ENCODE measurements around the gene MTHFD1.

Gene MTHFD1

DNA sequence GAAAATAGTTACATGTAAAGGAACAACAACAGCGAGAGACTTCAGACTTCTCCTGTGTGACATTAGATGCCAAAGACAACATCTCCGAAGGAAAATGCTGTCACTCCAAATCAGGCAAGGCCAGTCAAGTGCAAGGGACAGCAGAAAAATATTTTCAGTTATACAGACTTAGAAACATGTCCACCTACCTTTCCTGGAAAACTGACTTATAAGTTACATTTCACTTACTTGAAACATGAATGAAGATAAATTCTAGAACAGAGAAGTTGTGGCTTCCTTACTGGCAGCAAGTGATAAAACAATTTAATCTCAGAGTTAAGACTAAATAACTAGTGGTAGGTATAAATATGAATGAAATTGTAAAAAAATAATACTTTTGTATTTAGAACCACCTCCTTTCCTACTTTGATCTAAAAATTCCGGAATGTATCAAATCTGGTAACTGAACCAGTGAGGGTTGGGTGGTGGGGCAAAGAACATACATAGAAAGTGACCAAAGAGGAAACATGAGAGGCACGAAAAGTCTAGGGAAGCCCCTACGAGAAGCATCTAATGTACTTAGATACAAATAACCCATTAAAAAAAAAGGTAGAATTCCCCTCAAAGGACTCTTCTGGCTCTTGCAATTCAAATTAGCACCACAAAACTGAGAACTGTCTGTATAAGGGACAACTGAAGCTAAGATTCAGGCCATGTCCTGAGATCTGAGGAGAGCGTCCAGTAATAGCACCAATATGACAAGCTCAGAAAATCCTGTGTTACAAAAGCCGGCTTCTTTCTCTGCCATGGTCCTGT is 21.2 kb downstream of the MTHFD1 start:
- DNase-seq = no peak

GRCh38 chr14:64410084-64410774 is 22.1 kb downstream of the MTHFD1 start:
- no peak for DNase-seq

GRCh38 chr14:64411001-64411400 is 22.8 kb downstream of the MTHFD1 start:
- no peak for DNase-seq

DNA sequence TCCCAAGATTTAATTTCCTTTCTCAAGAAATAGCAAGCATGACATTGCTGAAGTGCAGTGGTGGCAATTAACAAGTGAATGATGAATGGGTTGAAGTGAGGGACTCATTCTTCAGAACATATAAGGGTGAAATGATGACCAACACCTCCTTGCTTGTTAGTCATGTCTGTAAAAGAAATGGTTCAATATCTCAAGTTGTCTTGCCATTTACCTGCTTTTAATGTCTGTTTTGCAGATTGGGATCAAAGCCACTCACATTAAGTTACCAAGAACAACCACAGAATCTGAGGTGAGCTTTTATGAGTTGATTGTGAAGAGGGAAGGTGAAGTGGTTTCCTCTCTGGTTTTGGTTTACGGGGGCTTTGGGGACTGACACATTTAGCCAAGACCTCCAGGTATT is 24.1 kb downstream of the MTHFD1 start:
- DNase-seq = no peak

- no peak for DNase-seq
Observed at GRCh38 chr14:64416348-64416932, 28.3 kb downstream of the MTHFD1 start.

- no peak for DNase-seq
Observed at GRCh38 chr14:64417055-64417770, 29.1 kb downstream of the MTHFD1 start.

GRCh38 chr14:64417771-64418125 is 29.6 kb downstream of the MTHFD1 start:
- DNase-seq = no peak

DNA sequence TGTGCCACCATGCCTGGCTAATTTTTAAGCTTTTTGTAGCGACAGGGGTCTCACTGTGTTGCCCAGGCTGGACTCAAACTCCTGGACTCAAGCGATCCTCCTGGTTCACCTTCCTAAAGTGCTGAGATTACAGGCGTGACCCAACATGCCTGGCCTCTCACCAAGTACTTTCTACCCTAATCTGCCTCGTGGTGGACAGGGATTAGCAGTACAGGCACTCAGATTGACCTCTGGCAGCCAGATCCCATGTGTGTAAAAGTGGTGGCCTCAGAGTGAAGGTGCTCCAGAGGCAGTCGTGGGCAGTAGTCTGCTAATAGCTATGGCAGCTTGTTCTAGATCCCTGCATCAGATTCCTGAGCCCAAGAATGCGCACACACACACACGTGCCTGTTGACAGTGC is 30.9 kb downstream of the MTHFD1 start:
- no peak for DNase-seq

- no peak for DNase-seq
Observed at GRCh38 chr14:64421166-64421565, 33.0 kb downstream of the MTHFD1 start.

DNA sequence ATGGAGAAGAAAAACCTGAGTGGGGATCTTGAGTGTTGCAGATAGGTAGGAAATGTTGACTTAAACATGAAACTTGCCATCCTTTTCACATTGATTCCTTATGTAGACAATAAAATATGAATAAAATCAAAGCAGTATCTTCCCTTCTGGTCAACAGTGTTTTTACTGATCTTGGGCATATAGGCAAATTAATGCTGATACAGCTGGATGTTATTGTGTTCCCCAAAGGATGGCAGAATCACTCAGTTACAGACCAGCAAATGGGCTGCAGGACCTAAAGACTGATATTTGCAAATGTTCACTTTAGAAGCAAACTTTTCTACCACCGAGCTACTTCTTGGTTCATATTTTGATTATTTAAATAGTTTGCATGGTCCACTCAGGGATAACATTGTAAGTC is 33.9 kb downstream of the MTHFD1 start:
- no peak for DNase-seq

DNA sequence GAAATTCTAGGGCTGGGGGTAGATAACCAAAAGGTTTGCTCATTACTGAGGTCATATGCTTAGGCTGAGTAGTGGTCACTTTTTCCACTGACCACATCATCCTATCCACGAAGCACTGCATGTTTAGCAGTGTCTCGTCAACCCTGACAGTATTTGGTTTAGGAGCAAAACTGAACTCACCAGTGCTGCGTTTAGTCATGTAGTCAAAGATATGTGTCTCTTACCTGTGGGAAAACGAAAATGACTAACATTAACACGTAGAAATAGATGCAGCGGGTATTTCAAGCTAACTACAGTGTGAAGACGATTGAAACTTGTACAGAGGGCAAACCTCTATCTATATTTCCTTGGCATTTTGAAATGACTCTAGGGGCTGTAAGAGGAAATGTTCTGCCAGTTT is 34.6 kb downstream of the MTHFD1 start:
- DNase-seq = no peak

DNA sequence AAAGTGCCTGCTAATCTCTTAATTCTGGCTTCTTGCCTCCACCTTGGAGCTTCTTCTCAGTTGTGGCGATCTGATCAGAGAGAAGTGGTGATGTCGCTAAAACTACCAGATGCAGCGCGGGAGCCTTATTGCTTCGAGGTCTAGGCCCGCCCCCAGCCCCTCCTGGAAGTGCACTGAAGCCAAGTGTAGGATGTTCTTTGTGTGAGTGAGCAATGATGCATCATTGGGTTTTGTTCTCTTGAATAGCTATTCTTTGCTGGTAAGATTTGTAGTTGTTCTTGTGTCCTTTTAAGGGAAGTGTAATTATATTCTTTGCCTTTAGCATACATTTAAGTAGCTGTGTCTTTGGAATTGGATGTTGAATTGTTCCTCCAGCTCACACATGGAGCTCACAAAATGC is 35.8 kb downstream of the MTHFD1 start:
- no peak for DNase-seq

GRCh38 chr14:64434528-64434927 is 46.4 kb downstream of the MTHFD1 start:
- no peak for DNase-seq

GRCh38 chr14:64438181-64438841 is 50.2 kb downstream of the MTHFD1 start:
- no peak for DNase-seq

DNA sequence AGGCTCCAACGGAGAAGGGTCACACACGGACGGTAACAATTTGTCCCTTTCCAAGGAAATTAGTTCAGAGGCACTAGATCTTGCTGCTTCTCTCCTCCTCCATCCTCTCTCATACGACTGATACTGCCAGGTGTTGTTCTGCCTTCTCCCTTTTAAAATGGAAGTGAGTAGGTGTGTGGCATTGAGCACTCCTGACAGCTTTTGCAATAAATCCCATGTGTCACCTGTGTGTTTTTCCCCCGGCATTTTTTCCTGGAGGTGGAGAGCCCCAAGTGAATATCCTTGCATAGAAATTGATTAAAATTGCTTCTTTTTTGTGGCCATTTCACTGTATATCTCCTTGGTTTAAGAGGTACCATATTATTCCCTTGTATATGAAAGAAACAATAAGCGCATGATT is 51.0 kb downstream of the MTHFD1 start:
- DNase-seq = no peak

DNA sequence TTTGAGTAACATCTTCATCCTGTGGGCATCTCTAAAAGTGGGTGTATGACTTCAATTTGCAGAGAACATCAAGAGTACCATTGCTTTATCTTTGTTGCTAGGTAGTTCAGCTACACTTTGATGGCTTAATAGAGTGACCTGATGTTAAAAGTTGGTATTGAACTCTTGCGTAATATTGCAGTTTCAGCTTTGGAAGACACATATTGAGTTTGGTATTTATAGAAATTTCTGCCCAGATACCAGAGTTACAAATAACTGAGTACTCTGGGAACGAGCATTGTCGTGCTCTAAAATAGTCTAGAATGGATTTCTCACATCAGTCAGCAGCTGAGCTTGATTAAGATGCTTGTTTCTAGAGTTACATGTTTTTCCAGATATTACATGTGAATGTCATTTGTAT is 52.3 kb downstream of the MTHFD1 start:
- DNase-seq = no peak

DNA sequence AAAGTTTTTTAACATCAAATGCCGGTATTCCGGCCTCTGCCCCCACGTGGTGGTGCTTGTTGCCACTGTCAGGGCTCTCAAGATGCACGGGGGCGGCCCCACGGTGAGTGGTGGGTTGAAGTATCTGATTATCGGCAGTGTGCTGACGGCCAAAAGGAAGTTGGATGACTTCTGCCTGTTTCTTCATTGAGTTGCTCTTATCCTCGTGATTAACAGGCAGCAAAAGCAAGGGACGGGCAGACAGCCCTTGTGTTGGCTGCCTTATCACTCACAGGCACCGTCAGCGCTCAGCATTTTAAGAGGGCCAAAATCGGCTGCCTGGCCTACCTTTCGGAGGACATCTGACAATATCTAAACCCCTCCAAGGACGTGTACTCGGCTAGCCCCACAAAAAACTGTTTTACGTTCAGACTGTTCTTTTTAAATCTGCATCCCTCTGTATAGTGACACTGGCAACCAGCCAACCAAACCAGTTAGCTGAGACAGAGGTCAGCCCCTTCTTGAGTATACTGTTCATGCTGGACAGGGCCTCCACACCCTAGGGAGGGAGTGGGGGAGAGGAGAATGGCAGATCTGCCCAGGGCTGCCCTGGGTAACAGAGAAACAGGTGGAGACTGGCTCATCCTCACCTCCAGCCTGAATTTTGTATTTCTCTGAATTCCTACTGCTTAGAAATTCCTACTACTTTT is 54.3 kb downstream of the MTHFD1 start:
- no peak for DNase-seq

DNA sequence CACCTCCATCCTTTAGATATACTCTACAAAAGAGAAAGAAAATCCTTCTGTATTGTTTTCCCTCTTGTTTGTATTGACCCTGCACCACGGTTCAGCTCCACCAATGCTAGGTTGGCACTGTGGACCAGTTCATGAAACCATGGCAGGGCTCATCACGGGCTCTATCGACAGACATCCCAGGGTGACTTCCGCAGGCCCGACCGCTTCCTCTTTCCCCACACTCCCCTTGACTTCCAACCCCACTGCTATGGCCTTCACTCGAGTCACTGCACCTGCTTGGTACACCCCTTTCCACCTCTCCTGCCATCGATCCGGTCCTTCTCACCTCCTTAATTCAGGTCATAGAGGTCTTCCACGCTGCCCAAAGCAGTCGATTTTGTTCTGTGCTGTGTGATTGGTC is 56.0 kb downstream of the MTHFD1 start:
- DNase-seq = no peak

GRCh38 chr14:64444984-64445845 is 57.1 kb downstream of the MTHFD1 start:
- DNase-seq = no peak

DNA sequence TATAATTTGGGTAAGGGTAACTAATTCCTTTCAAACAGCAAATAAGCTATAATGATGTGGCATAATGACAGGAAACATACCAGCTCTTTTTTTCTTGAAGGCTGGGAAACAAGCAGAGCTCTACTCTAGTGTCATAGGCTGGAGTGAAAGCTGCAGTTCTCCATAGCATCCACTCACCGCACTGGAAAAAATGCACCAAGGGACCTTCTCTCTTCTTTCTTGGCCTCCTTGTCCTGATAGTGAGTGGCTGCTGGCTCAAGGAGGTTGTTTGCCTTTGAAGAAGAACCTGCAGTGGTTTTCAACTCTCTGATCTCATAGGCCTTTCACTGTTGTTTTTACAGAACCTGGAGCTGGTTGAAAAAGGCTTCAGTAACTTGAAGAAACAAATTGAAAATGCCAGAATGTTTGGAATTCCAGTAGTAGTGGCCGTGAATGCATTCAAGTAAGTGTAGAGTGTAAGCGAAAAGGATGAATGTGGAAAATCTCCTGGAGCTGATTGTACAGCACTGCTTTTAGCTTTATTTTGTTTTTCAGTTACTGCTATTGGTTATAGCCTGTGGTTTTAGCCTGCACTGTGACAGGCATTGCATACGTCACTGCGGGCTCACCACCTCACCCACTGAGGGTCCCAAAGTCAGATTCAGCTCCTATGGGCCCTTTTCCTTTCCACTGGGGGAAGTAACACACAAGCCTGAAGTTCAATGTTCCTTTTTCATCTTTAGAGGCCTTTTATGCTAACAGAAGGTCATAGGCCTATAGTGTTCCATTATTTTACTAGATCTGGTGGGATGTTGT is 59.9 kb downstream of the MTHFD1 start:
- no peak for DNase-seq

DNA sequence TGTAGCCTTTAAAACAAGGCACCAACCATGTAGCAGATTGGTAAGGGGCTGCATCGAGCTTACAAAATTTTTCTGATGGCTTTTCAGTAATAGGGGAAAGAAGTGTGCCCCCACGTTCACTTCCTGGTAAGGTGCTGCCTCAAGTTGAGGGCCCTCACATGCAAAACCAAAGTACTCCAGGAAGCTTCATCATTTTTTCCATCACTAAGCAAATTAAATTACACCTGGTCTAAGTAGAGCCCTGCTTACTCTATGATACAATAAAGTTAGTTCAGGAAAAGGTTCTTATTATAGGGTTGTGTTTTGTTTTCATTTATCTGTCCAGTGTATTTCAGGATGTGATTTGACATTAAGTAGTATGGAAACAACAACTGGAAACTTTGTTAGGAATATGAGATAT is 62.1 kb downstream of the MTHFD1 start:
- no peak for DNase-seq
